ENCODE data around the gene FASN.

DNA sequence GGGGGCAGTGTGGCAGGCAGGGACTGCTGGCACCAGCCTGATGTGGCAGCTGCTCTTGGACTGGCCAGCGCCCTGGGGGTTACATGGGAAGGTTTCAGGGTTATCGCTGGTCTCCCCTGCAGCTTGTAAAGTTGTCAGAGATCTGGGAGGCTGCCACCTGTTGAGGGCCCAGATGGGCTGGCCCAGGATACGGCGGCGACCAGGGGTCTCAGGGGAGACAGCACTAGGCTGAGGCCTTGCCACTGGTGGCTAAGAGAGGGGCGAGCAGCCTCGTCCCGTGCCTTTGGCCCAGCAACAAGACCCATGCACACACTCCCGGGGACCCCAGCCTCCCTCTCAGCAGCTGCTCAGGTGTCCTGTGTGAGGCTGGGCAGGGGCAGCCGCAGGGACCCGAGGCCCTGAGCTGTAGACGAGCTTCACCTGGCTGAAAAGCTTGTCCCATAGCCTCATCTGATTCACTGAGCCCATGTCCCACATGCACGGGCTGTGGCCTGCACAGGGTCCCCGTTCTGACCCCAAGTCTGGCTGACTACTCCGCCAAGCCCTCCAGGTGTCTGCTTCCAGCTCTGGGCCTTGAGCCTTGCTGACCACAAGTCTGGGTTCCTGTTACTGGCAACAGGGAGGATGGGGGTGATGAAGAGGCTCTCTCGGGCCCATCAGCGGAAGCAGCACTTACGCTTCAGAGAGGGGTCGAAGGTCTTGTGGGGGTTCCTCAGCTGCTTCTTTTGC is 38.6 kb downstream of the FASN start:
- no peak for TF ChIP-seq POLR2A (IDR thresholded peaks at IDR 0.05)
- TF ChIP-seq, protein P1, sequence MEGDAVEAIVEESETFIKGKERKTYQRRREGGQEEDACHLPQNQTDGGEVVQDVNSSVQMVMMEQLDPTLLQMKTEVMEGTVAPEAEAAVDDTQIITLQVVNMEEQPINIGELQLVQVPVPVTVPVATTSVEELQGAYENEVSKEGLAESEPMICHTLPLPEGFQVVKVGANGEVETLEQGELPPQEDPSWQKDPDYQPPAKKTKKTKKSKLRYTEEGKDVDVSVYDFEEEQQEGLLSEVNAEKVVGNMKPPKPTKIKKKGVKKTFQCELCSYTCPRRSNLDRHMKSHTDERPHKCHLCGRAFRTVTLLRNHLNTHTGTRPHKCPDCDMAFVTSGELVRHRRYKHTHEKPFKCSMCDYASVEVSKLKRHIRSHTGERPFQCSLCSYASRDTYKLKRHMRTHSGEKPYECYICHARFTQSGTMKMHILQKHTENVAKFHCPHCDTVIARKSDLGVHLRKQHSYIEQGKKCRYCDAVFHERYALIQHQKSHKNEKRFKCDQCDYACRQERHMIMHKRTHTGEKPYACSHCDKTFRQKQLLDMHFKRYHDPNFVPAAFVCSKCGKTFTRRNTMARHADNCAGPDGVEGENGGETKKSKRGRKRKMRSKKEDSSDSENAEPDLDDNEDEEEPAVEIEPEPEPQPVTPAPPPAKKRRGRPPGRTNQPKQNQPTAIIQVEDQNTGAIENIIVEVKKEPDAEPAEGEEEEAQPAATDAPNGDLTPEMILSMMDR (IDR thresholded peaks at IDR 0.05) = no peak

All from Peyer's patch (tissue), 4 donors.